ENCODE results near the gene PKD1L1. TPM values are rescaled to one million over a fixed set of nuclear protein-coding genes. Genes with fewer than 3 reads are reported as not detected.

The PKD1L1 gene
- total and polyA plus RNA-seq, 2 donors (not counting 1 experiment from before 2014, with no cell fraction given) = 0.59 to 0.70 TPM

DNA sequence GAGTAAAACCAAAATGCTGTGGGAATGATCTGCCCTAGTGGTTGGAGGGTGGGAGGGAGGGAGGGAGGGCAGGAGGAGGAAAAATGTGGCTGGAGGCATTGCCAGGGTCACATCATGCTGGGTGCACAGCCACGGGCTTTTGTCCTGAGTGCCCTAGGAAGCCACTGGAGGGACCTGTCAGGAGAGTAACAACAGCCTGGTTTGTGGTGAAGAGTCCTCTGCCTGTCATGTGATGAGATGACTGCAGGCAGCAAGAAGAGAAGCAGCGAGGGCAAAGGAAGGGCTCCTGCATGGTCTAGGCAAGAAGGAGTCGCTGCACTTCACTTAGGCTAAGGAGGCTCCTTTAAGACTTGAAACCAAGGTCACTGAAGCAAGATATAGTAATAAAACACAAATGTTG lies 65.6 kb downstream of the PKD1L1 start:
- H4K20me1 ChIP-seq (ENCODE audit: control insufficient read depth, insufficient read depth, low read length, poor library complexity, severe bottlenecking) = no peaks in the 10 kb centered on the region
- Mint-ChIP-seq H3K9me3 (ENCODE audit: insufficient read depth) (no peaks in the 10 kb centered on the region), H3K4me1 (no peaks in the 10 kb centered on the region), H3K27me3 (no peaks in the 10 kb centered on the region), H3K27ac (no peak overlapping the region), H3K4me3 (no peak overlapping the region)
- H2AFZ ChIP-seq (ENCODE audit: insufficient read depth, low read depth, low read length, poor library complexity, severe bottlenecking) = no peak overlapping the region
- DNase-seq (no peak), ATAC-seq (ENCODE audit: low read depth) (no peak)
- ChIA-PET POLR2A (no interaction called here), CTCF (no interaction called here)
- no peaks in the 10 kb centered on the region for H3K36me3 ChIP-seq (replicated peaks in 1 of 2; ENCODE audit: control extremely low read depth in 1 of 2, control insufficient read depth in 1 of 2, extremely low read depth in 1 of 2, insufficient read depth in 2 of 2, low read length in 1 of 2)
- no peaks in the 10 kb centered on the region for H3K79me2 ChIP-seq (ENCODE audit: control insufficient read depth, insufficient read depth, low read length)
- H3K27ac ChIP-seq (ENCODE audit: low read length in 2 of 2) = no peak overlapping the region
- intact Hi-C loops (cut with micrococcal nuclease) = no loop called here
- no peaks in the 10 kb centered on the region for H3K9me3 ChIP-seq (ENCODE audit: control extremely low read depth in 1 of 3, control insufficient read depth in 2 of 3, insufficient read depth in 1 of 3, low read length in 2 of 3)
- H3K4me3 ChIP-seq (ENCODE audit: control extremely low read depth in 1 of 5, extremely low read depth in 1 of 5, insufficient read depth in 1 of 5, low read depth in 2 of 5, low read length in 4 of 5) = no peak overlapping the region
- no peak overlapping the region for H3K9ac ChIP-seq (ENCODE audit: low read length)
- no peak overlapping the region for H3K4me2 ChIP-seq (replicated peaks; ENCODE audit: low read depth, low read length, poor library complexity, severe bottlenecking)
- H3K4me1 ChIP-seq (ENCODE audit: control insufficient read depth in 2 of 2, insufficient read depth in 2 of 2, low read length in 2 of 2) = no peaks in the 10 kb centered on the region
- no peaks in the 10 kb centered on the region for H3K27me3 ChIP-seq (replicated peaks in 1 of 4; ENCODE audit: control extremely low read depth in 1 of 4, control insufficient read depth in 3 of 4, insufficient read depth in 4 of 4, low read length in 3 of 4)
- WGBS (ENCODE audit: insufficient coverage) = 64% methylated on average over 1 of the region's 3 CpGs
- TF ChIP-seq EZH2 (IDR thresholded peaks at IDR 0.05; ENCODE audit: borderline replicate concordance, insufficient read depth, low read depth, low read length, poor library complexity, severe bottlenecking) = no peak
- TF ChIP-seq, protein P1, sequence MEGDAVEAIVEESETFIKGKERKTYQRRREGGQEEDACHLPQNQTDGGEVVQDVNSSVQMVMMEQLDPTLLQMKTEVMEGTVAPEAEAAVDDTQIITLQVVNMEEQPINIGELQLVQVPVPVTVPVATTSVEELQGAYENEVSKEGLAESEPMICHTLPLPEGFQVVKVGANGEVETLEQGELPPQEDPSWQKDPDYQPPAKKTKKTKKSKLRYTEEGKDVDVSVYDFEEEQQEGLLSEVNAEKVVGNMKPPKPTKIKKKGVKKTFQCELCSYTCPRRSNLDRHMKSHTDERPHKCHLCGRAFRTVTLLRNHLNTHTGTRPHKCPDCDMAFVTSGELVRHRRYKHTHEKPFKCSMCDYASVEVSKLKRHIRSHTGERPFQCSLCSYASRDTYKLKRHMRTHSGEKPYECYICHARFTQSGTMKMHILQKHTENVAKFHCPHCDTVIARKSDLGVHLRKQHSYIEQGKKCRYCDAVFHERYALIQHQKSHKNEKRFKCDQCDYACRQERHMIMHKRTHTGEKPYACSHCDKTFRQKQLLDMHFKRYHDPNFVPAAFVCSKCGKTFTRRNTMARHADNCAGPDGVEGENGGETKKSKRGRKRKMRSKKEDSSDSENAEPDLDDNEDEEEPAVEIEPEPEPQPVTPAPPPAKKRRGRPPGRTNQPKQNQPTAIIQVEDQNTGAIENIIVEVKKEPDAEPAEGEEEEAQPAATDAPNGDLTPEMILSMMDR (IDR thresholded peaks at IDR 0.05) = no peak

GRCh38 chr7:47881256-47881655 lies 67.0 kb downstream of the PKD1L1 start:
- Histone ChIP-seq H3K4me1 (ENCODE audit: control insufficient read depth in 2 of 2, insufficient read depth in 2 of 2, low read length in 2 of 2) (no peaks in the 10 kb centered on the region), H3K4me3 (ENCODE audit: control extremely low read depth in 1 of 5, extremely low read depth in 1 of 5, insufficient read depth in 1 of 5, low read depth in 2 of 5, low read length in 4 of 5) (no peak overlapping the region), H3K36me3 (replicated peaks in 1 of 2; ENCODE audit: control extremely low read depth in 1 of 2, control insufficient read depth in 1 of 2, extremely low read depth in 1 of 2, insufficient read depth in 2 of 2, low read length in 1 of 2) (no peaks in the 10 kb centered on the region), H3K79me2 (ENCODE audit: control insufficient read depth, insufficient read depth, low read length) (no peaks in the 10 kb centered on the region), H3K27ac (ENCODE audit: low read length in 2 of 2) (no peak overlapping the region), H3K27me3 (replicated peaks in 1 of 4; ENCODE audit: control extremely low read depth in 1 of 4, control insufficient read depth in 3 of 4, insufficient read depth in 4 of 4, low read length in 3 of 4) (no peaks in the 10 kb centered on the region), H3K9me3 (ENCODE audit: control extremely low read depth in 1 of 3, control insufficient read depth in 2 of 3, insufficient read depth in 1 of 3, low read length in 2 of 3) (no peaks in the 10 kb centered on the region), H3K9ac (ENCODE audit: low read length) (no peak overlapping the region), H4K20me1 (ENCODE audit: control insufficient read depth, insufficient read depth, low read length, poor library complexity, severe bottlenecking) (no peaks in the 10 kb centered on the region), H3K4me2 (replicated peaks; ENCODE audit: low read depth, low read length, poor library complexity, severe bottlenecking) (no peak overlapping the region), H2AFZ (ENCODE audit: insufficient read depth, low read depth, low read length, poor library complexity, severe bottlenecking) (no peak overlapping the region)
- Mint-ChIP-seq H3K27me3 (no peaks in the 10 kb centered on the region), H3K27ac (no peak overlapping the region), H3K4me1 (no peaks in the 10 kb centered on the region), H3K4me3 (no peak overlapping the region), H3K9me3 (ENCODE audit: insufficient read depth) (no peaks in the 10 kb centered on the region)
- intact Hi-C loops (cut with micrococcal nuclease) = no loop called here
- DNase-seq (no peak), ATAC-seq (ENCODE audit: low read depth) (no peak)
- ChIA-PET POLR2A (no interaction called here), CTCF (no interaction called here)
- no peak for TF ChIP-seq EZH2 (IDR thresholded peaks at IDR 0.05; ENCODE audit: borderline replicate concordance, insufficient read depth, low read depth, low read length, poor library complexity, severe bottlenecking)
- TF ChIP-seq, protein P1 (IDR thresholded peaks at IDR 0.05) = no peak
- 88% methylated on average over 2 of the region's 4 CpGs for WGBS (ENCODE audit: insufficient coverage)

All from B cell (primary cell).